WERI-Rb-1 (cell line): ENCODE data around the gene PKD2L2.

Experiments
- DNase-seq: peaks from one replicate; pipeline ENCODE4 v3.0.0-alpha.2; 2020
- H3K27ac ChIP-seq: fragments of 250-450 bp; sonication (Bioruptor Pico); 2 replicates; pipeline ENCODE4 v1.5.1; 2020; ENCODE audit warnings: mild to moderate bottlenecking, moderate library complexity
- H3K27me3 ChIP-seq: fragments of 250-450 bp; sonication (Bioruptor Pico); 2 replicates; pipeline ENCODE4 v1.5.1; 2021; ENCODE audit warnings: mild to moderate bottlenecking, low read depth, moderate library complexity; ENCODE audit not compliant: insufficient read depth, severe bottlenecking
- H3K36me3 ChIP-seq: fragments of 250-450 bp; sonication (Bioruptor Pico); 2 replicates; pipeline ENCODE4 v1.5.1; 2020; ENCODE audit warnings: mild to moderate bottlenecking, moderate library complexity
- H3K4me3 ChIP-seq: 2 replicates; pipeline ENCODE4 v1.5.1; 2011; ENCODE audit warnings: low read depth, mild to moderate bottlenecking, control low read depth, low read length
- H3K9me3 ChIP-seq: fragments of 250-450 bp; sonication (Bioruptor Pico); 2 replicates; pipeline ENCODE4 v1.5.1; 2021; ENCODE audit warnings: mild to moderate bottlenecking, moderate library complexity; ENCODE audit not compliant: severe bottlenecking
- TF ChIP-seq, protein P1 (sequence below): IDR thresholded peaks from 2 replicates; pipeline ENCODE4 v1.5.1; 2011; ENCODE audit warnings: low read depth, mild to moderate bottlenecking, control low read depth, inconsistent platforms, low read length

Gene PKD2L2

DNA sequence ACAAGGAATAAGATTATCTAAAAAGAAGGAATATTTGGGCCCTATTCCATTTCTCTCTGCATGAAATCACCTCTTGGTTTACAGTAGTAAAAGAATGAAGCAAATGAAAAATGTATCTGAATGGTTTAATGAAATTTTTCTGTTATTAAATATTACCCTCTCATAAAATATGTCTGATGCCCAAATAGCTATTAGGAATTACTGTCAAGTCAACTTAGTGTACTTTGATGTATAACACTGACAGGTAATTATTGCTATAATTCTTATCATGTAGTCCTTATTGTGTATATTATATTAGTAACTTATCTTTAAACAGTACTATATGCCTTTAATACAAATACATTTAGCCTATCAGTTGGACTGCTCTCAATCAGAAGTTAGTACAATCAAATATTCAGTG is 13.2 kb upstream of the PKD2L2 start:
- TF ChIP-seq, protein P1, sequence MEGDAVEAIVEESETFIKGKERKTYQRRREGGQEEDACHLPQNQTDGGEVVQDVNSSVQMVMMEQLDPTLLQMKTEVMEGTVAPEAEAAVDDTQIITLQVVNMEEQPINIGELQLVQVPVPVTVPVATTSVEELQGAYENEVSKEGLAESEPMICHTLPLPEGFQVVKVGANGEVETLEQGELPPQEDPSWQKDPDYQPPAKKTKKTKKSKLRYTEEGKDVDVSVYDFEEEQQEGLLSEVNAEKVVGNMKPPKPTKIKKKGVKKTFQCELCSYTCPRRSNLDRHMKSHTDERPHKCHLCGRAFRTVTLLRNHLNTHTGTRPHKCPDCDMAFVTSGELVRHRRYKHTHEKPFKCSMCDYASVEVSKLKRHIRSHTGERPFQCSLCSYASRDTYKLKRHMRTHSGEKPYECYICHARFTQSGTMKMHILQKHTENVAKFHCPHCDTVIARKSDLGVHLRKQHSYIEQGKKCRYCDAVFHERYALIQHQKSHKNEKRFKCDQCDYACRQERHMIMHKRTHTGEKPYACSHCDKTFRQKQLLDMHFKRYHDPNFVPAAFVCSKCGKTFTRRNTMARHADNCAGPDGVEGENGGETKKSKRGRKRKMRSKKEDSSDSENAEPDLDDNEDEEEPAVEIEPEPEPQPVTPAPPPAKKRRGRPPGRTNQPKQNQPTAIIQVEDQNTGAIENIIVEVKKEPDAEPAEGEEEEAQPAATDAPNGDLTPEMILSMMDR, result no peak
- H3K27me3 ChIP-seq, result no peaks in the 10 kb centered on the region
- H3K36me3 ChIP-seq, result no peaks in the 10 kb centered on the region
- no peak overlapping the region for H3K4me3 ChIP-seq
- DNase-seq, result no peak
- no peak overlapping the region for H3K27ac ChIP-seq
- H3K9me3 ChIP-seq, result no peaks in the 10 kb centered on the region

DNA sequence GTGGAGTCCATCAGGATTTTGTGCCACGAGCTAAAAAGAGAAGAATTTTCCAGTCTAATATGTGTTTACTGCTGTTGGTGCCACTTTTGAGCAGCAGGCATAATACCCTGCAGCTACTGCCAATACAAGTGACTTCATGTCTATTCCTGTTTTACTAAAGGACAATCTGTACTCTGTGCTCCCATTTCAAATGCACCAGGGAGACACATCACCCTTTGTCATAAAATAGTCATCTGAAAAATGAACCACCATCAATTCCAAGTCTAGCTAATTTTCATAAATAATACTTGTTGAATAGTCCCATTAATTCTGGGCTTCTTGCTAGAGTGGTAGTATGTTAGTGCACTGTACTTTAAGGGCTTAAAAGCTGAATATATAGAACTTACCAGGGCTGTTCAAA is 8.9 kb upstream of the PKD2L2 start:
- H3K9me3 ChIP-seq, result no peaks in the 10 kb centered on the region
- no peak for DNase-seq
- H3K27me3 ChIP-seq, result no peaks in the 10 kb centered on the region
- TF ChIP-seq, protein P1, result no peak
- H3K4me3 ChIP-seq, result no peak overlapping the region
- H3K27ac ChIP-seq, result no peak overlapping the region
- no peaks in the 10 kb centered on the region for H3K36me3 ChIP-seq

DNA sequence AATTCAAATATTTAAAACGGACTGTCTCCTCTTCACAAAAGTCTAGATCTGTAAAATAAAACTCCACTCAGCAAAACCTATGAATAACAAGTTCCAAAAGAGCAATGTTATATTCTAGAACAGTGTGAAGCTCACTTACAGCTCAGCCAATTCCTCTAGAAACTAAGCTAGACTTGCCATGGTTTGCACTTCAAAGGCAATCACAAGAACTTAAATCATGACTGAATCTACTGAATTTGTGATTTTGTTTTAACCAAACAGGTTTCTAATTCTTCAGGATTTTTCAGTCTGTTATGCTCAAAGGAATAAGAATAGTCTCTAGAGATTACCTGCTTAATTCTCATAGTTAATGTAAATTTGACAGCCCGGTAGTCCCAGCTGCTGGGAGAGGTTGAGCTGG is 1.4 kb upstream of the PKD2L2 start:
- no peak for DNase-seq
- H3K9me3 ChIP-seq, result no peaks in the 10 kb centered on the region
- no peaks in the 10 kb centered on the region for H3K27me3 ChIP-seq
- H3K36me3 ChIP-seq, result no peaks in the 10 kb centered on the region
- TF ChIP-seq, protein P1, result no peak
- H3K4me3 ChIP-seq, result no peak overlapping the region
- no peak overlapping the region for H3K27ac ChIP-seq

DNA sequence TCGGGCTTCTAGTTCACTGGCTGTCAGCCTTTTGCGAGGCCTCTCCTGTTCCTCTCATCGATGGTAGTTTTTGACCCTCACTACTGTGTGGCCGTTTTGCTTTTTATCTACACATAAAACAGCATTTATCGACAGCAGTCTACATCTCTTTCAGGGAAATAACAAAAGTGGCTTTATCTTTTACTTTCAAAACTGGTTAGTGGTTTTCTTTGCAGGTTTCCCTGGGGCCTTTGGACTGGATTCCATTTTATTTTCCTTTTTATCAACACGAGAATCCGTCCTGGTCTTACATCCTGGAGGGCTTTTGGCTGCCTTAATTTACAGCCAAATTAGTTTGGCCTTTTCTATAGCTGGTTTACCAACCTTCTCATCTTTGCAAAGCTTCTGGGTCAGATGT is 793 bp upstream of the PKD2L2 start:
- no peak for DNase-seq
- Histone ChIP-seq H3K36me3 (no peaks in the 10 kb centered on the region), H3K27ac (peak overlapping the region; percentile 55), H3K9me3 (no peaks in the 10 kb centered on the region), H3K27me3 (no peaks in the 10 kb centered on the region), H3K4me3 (peak overlapping the region; percentile 48)
- TF ChIP-seq, protein P1, result no peak

DNA sequence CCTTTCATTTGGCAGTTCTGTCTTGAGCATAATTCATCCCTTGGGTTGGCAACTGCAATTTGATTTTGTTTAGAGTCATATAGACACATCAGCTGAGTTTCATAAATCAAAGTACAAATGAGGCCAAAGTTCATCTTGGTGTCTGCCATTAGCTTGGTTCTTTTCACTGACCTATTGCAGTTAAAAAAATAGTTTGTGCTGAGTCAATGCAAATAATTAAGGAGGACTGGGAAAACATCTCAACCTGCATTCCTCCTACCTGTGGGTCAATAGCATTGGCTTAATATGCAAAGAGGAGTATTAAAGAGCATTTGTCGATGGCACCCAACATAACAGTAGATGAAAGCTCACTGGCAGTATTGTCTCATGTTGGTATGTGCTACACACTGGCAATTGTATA is 1.6 kb downstream of the PKD2L2 start:
- TF ChIP-seq, protein P1, result no peak
- no peak overlapping the region for H3K27ac ChIP-seq
- no peaks in the 10 kb centered on the region for H3K27me3 ChIP-seq
- no peaks in the 10 kb centered on the region for H3K36me3 ChIP-seq
- H3K9me3 ChIP-seq, result no peaks in the 10 kb centered on the region
- DNase-seq, result no peak
- H3K4me3 ChIP-seq, result no peak overlapping the region

DNA sequence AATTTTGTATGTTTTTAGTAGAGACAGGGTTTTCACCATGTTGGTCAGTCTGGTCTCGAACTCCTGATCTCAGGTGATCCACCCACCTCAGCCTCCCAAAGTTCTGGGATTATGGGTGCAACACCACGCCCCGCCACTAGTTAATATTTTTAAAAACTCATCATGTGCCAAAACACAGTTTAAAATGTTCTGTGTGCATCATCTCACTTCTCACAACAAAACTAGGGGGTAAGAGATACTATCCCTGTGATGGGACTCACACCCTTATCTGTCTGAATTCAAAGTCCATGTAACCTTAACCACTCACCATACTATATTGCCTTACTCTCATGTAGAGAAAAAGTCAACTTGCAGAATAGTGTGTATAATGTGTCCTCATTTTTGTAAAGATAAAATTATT is 2.6 kb downstream of the PKD2L2 start:
- no peak overlapping the region for H3K4me3 ChIP-seq
- no peak overlapping the region for H3K27ac ChIP-seq
- no peaks in the 10 kb centered on the region for H3K27me3 ChIP-seq
- TF ChIP-seq, protein P1, result no peak
- H3K36me3 ChIP-seq, result no peaks in the 10 kb centered on the region
- no peaks in the 10 kb centered on the region for H3K9me3 ChIP-seq
- DNase-seq, result no peak
